Glutamatergic neuron (in vitro differentiated cells): ENCODE results near the gene MPV17. TPM values are rescaled to one million over a fixed set of nuclear protein-coding genes. Genes with fewer than 3 reads are reported as not detected.

Source experiments
- DNase-seq: peaks from one replicate; pipeline ENCODE4 v3.0.0; 2022
- H3K27ac Mint-ChIP-seq: one replicate; pipeline ENCODE4 v1.8.0; 2020; ENCODE audit warnings: mild to moderate bottlenecking, mixed read lengths, inconsistent platforms; ENCODE audit not compliant: unreplicated experiment
- H3K27me3 Mint-ChIP-seq: one replicate; pipeline ENCODE4 v1.8.0; 2020; ENCODE audit warnings: mild to moderate bottlenecking, moderate library complexity, mixed read lengths, inconsistent platforms; ENCODE audit not compliant: unreplicated experiment
- H3K36me3 Mint-ChIP-seq: one replicate; pipeline ENCODE4 v1.8.0; 2020; ENCODE audit warnings: mild to moderate bottlenecking, mixed read lengths, inconsistent platforms; ENCODE audit not compliant: unreplicated experiment
- H3K4me1 Mint-ChIP-seq: one replicate; pipeline ENCODE4 v1.8.0; 2020; ENCODE audit warnings: mild to moderate bottlenecking, low read depth, mixed read lengths, inconsistent platforms; ENCODE audit not compliant: unreplicated experiment
- H3K4me3 Mint-ChIP-seq: one replicate; pipeline ENCODE4 v1.8.0; 2020; ENCODE audit warnings: mild to moderate bottlenecking, mixed read lengths, inconsistent platforms; ENCODE audit not compliant: unreplicated experiment
- H3K9me3 Mint-ChIP-seq: one replicate; pipeline ENCODE4 v1.8.0; 2020; ENCODE audit warnings: mild to moderate bottlenecking, moderate library complexity, mixed read lengths, inconsistent platforms; ENCODE audit not compliant: unreplicated experiment
- CTCF ChIP-seq: fragments of 200-600 bp; sonication (generic); IDR thresholded peaks from one replicate; pipeline ENCODE4 v1.5.0; 2021; ENCODE audit not compliant: partially characterized antibody, unreplicated experiment
- total RNA-seq: library from RNA; stranded (reverse); fragmentation: NEBNext Ultra II Directional; extraction: Animal tissue kit (Norgen Biotek cat#: 25700); gene quantifications from one replicate; pipeline ENCODE4 v1.2.1, GENCODE V29; 2021; ENCODE audit not compliant: unreplicated experiment

MPV17 gene
- total RNA-seq, 1 donor from 2014 or later = 56.6 TPM

- H3K27me3 Mint-ChIP-seq = peaks cover 27% of the 10 kb centered on the region
- H3K27ac Mint-ChIP-seq = no peak overlapping the region
- no peak for TF ChIP-seq CTCF
- peak overlapping the region; percentile 79 for H3K4me3 Mint-ChIP-seq
- peaks cover 4% of the 10 kb centered on the region for H3K9me3 Mint-ChIP-seq
- peaks cover 11% of the 10 kb centered on the region for H3K4me1 Mint-ChIP-seq
- H3K36me3 Mint-ChIP-seq = peaks cover 5% of the 10 kb centered on the region
- DNase-seq = no peak
These were observed 58.6 kb downstream of the MPV17 start for GRCh38 chr2:27264253-27264752.

- TF ChIP-seq CTCF = no peak
- Mint-ChIP-seq H3K4me3 (peak overlapping the region; percentile 79), H3K27me3 (peaks cover 27% of the 10 kb centered on the region), H3K4me1 (peaks cover 11% of the 10 kb centered on the region), H3K27ac (no peak overlapping the region), H3K36me3 (peaks cover 5% of the 10 kb centered on the region), H3K9me3 (peaks cover 4% of the 10 kb centered on the region)
- no peak for DNase-seq
These were observed 59.3 kb downstream of the MPV17 start for GRCh38 chr2:27263287-27264252.

- Mint-ChIP-seq H3K9me3 (peaks cover 4% of the 10 kb centered on the region), H3K4me1 (peaks cover 11% of the 10 kb centered on the region), H3K27me3 (peaks cover 27% of the 10 kb centered on the region), H3K27ac (no peak within 1 kb of the TSS), H3K4me3 (peak within 1 kb of the TSS; percentile 82), H3K36me3 (peaks cover 5% of the 10 kb centered on the region)
- TF ChIP-seq CTCF = no peak
- DNase-seq = peak; percentile 60
These were observed 60.3 kb downstream of the MPV17 start, which contains the start of gene SLC30A3 for GRCh38 chr2:27262379-27263286. Gene SLC30A3 (minus strand): TSS chr2:27263047. CDS start chr2:27262906, 141 bp downstream.

GRCh38 chr2:27261926-27262298 lies 61.0 kb downstream of the MPV17 start:
- Mint-ChIP-seq H3K27ac (no peak overlapping the region), H3K9me3 (peaks cover 4% of the 10 kb centered on the region), H3K27me3 (peaks cover 30% of the 10 kb centered on the region), H3K36me3 (peaks cover 5% of the 10 kb centered on the region), H3K4me3 (peak overlapping the region; percentile 82), H3K4me1 (peaks cover 11% of the 10 kb centered on the region)
- TF ChIP-seq CTCF = no peak
- DNase-seq = no peak
